Mucosa of gallbladder (tissue), 1 donor: ENCODE measurements around the gene CCDC126. TPM values are rescaled to one million over a fixed set of nuclear protein-coding genes. Genes with fewer than 3 reads are reported as not detected.
"Not testable (repeated sequence)": the region's sequence is repeated elsewhere in the genome, so short reads cannot be mapped to it uniquely, and the experiment has no call there.

Source experiments
- DNase-seq: peaks from one replicate; pipeline ENCODE4 v3.0.0-alpha.2; 2020; ENCODE audit warnings: low spot score
- total RNA-seq: library from RNA; stranded (reverse); gene quantifications from one replicate; pipeline ENCODE4 v1.2.1, GENCODE V29; 2021
- donor health status: DM: no; HTN: no; CAD: no.

The CCDC126 gene
- total RNA-seq, 1 donor from 2014 or later: 11.5 TPM

- no peak for DNase-seq
Measured at GRCh38 chr7:23628370-23628769, 31.2 kb downstream of the CCDC126 start.

DNA sequence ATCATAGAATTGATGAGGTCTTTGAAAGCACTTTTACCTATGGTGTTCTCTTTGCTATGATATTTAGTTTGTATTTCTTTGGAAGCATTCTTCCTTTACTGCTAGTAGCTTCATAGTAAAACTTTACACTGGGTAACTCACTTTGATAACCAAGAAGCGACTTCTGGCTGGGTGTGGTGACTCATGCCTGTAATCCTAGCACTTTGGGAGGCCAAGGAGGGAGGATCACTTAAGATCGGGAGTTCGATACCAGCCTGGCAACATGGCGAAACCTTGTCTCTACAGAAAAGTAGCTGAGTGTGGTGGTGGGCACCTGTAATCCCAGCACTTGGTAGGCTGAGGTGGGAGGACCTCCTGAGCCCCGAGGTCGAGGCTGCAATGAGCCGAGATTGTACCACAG, 36.2 kb downstream of the CCDC126 start:
- no peak for DNase-seq

DNA sequence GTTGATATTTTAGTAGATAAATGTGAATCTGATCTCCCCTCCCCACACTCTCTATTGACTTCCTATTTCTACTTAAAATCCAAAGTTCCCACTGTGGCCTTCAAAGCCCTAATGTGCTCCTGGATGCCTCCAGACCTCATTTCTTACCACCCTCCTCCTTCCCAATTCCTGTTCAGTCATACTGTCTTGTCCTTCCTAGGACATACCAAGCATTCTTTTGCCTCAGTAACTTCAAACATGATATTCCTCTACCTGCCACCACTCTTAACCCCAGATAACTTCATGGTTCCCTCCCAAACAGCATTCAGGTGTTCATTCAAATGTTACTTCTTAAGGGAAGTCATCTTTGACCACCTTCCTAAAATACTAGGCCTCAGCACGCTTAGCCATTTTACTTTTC, 48.6 kb downstream of the CCDC126 start:
- DNase-seq: no peak

DNA sequence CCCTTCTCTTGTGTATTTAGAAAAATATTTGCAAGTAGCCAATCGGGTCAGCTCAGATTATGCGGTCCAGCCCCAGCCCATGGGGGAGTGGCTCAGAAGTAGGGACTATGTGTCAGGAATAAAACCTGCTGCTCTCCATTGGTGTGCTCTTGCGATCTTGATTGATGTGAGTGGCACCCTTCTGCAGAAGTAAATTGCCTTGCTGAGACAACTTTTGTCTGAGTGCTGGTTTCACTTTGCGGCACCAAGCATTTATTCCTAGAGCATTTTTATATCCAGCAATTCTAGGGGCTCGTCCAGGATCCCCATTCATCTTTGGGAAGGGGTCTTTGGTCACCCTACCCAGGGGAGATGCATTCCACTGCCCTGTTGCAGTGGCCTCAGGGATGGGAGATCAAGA, 56.8 kb downstream of the CCDC126 start:
- DNase-seq: no peak

- no peak for DNase-seq
Measured at GRCh38 chr7:23654508-23654907, 57.3 kb downstream of the CCDC126 start.

GRCh38 chr7:23655433-23655832, 58.3 kb downstream of the CCDC126 start:
- no peak for DNase-seq

DNA sequence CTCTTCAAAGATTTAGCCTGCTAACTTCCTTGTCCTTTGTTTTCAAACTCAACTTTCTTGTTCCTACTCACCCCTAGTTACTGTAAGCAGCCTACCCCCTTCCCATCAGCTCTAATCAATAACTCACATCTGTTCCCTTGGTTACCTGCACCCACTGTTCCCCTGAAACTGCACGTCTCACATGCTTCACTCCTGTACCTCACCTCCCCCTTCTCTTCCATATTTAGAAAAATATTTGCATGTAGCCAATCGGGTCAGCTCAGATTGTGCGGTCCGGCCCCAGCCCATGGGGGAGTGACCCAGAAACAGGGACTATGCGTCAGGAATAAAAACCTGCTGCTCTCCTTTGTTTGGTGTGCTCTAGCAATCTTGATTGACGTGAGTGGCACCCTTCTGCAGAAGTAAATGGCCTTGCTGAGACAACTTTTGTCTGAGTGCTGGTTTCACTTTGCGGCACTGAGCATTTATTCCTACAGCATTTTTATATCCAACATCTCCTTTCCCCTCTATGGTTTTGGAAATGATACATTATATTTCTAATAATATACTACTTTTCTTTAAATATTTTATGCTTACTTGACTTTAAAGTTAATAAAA, 61.7 kb downstream of the CCDC126 start:
- no peak for DNase-seq

DNA sequence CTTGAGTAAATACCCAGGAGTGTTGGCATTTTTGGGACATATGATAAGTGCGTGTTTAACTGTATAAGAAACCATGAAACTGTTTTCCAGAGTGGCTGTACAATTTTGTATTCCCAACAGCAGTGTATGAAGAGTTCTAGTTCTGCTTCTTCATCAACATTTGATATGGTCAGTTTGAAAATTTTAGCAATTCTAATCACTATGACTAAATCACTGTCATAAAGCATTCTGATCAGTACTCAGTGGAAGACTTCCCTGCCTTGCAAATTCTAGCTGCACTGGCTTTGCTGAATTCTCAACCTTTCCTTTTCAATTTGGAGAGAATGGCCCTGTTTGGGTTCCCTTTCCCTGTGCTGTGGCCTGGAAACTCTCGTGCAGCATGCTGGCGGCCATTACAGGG, 64.2 kb downstream of the CCDC126 start:
- no peak for DNase-seq

DNA sequence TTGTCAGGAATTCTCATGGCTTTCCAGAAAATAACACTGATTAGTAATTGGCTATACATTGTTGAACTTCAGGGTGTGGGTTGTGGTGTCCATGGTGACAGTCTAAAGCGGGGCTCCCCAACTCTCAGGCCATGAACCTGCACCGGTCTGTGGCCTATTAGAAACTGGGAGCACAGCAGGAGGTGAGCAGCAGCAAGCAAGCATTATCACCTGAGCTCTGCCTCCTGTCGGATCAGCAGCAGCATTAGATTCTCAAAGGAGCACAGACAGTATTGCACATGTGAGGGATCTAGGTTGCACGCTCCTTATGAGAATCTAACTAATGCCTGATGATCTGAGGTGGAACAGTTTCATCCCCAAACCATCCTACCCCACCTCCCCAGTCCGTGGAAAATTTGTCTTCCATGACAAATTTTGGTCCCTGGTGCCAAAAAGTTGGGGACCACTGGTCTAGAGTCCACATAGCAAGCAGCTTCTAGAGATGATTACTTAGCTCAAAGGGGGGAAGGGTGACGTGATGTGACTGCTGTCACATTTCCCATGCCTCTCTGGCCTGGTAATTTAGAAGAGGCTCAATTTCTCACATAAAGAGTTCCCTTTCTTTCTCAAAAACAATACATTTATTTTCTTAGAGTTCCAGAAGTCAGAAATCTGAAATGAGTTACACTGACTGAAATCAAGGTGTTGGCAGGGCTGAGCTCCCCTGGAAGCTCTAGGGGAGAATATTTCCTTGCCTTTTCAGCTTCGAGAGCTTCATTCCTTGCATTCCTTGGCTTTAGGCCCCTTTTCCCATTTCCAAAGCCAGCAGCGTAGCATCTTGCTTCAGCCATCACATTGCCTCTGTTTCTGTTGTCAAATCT, 65.2 kb downstream of the CCDC126 start:
- no peak for DNase-seq

- no peak for DNase-seq
Measured at GRCh38 chr7:23662984-23663313, 65.8 kb downstream of the CCDC126 start.

- DNase-seq: no peak
Measured at GRCh38 chr7:23664122-23664521, 66.9 kb downstream of the CCDC126 start.

GRCh38 chr7:23672033-23672432, 74.9 kb downstream of the CCDC126 start:
- DNase-seq: no peak

DNA sequence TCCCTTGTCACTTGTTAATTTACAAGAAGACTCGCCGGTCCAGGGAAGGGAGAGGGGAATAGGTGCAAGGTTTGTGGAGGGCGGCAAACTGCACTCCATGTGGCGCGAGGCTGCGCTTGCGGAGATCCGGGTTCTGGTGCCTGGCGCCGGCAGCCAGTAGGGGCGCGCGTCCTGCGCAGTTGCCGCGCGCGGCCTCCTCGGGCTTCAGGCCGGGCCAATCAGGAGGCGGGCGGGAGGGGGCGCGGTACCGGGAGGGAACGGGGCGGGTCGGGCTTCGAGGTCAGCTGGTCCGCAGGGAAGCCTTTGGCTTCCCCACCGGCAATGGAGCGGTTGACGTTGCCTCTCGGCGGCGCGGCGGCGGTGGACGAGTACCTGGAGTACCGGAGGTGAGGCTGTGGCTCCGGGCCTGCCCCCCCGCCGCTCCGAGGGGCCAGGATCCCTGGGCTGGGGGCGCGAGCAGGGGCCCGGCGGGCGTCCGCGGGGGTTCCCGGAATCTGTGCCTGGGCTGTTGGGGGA, 82.8 kb downstream of the CCDC126 start, which contains the start of gene FAM221A:
FAM221A (plus strand) TSS at position 302 of the 516 bp plus-strand sequence; CDS start at position 322, 20 bp downstream.
- DNase-seq: peak; percentile 90

GRCh38 chr7:23680414-23681405, 83.5 kb downstream of the CCDC126 start:
- DNase-seq: peak; percentile 67

DNA sequence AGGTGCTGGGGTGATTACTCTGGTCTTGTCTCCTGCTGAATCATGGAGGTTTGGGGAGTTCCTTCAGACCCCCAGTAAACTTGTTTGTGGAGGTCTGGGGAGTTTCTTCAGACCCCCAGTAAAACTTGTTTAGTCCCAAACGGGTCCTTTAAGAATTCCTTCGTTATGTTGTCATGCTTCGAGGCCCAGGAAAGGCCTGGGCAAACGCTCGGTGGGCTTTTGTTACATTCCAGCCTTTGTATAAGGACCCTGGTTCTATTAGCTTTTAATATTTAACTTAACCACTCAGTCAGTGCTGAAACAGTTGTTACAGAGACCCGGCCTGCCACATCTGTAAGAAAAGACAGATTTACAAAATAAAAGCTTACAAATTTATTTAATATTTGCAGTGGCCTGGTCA, 86.9 kb downstream of the CCDC126 start:
- not testable (repeated sequence) for DNase-seq

GRCh38 chr7:23685731-23686130, 88.5 kb downstream of the CCDC126 start:
- no peak for DNase-seq

DNA sequence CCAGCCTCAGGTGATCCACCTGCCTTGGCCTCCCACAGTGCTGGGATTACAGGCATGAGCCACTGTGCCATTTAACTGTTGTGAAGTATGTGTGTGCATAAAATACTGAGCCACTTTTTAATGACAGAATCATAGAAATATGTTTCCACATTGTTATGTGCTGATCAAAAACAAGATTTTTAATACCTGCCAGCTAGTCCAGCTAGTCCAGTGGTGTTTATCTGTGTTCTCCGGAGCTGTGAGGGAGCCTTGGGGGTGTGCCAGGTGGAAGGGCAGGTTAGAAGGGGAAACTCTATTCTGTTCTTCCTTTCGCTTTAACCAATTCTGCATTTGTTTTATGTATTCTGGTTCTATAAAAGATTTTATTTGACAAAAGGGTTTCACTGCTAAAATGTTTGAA, 89.8 kb downstream of the CCDC126 start:
- DNase-seq: no peak

DNA sequence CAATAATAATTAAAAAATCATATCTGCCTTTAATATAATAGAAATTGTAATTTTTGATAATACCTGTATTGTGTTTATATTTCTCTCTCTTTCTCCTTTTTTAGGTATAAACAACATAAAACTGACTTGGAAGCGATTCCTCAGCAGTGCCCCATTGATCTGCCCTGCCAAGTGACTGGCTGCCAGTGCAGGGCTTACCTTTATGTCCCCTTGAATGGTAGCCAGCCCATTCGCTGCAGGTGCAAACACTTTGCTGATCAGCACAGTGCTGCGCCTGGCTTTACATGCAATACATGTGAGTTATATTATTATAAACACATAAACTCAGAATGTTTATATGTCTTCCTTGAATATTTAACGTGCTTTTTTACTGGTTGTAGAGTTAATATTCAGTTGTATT, 92.0 kb downstream of the CCDC126 start:
- no peak for DNase-seq

DNA sequence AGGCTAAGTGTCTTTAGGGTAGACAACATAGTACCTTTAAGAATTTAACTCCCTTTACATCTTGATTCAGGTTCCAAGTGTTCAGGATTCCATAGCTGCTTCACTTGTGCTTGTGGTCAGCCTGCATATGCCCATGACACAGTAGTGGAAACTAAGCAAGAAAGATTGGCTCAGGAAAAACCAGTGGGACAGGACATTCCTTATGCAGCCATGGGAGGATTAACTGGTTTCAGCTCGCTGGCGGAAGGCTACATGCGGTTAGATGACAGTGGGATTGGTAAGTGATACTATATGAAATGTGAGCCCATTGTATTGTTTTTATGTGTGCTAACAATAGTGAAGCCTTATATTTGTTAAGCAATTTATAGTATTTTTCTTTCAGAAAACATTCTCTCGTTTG, 94.1 kb downstream of the CCDC126 start:
- no peak for DNase-seq

- no peak for DNase-seq
Measured at GRCh38 chr7:23693224-23693623, 96.0 kb downstream of the CCDC126 start.
